ENCODE results near the gene MAP3K5.
"Not testable (repeated sequence)": the region's sequence is repeated elsewhere in the genome, so short reads cannot be mapped to it uniquely, and the experiment has no call there.

MAP3K5 gene

GRCh38 chr6:136792410-136793262, at the start of gene MAP3K5:
MAP3K5 (minus strand) TSS chr6:136792477; CDS start chr6:136792157, 320 bp downstream.
- DNase-seq, result peak; percentile 86

- DNase-seq, result no peak
Observed at GRCh38 chr6:136840276-136841001, 48.2 kb upstream of the MAP3K5 start.

- no peak for DNase-seq
Observed at GRCh38 chr6:136831873-136832562, 39.7 kb upstream of the MAP3K5 start.

GRCh38 chr6:136826216-136826615, 33.9 kb upstream of the MAP3K5 start:
- DNase-seq, result no peak

GRCh38 chr6:136823128-136823660, 30.9 kb upstream of the MAP3K5 start:
- DNase-seq, result no peak

GRCh38 chr6:136822376-136823127, 30.3 kb upstream of the MAP3K5 start, which contains the start of gene PEX7:
PEX7 (plus strand) TSS chr6:136822592; CDS start chr6:136822666, 74 bp downstream.
- peak; percentile 86 for DNase-seq

- peak; percentile 26 for DNase-seq
Observed at GRCh38 chr6:136822046-136822375, 29.7 kb upstream of the MAP3K5 start.

- DNase-seq, result no peak
Observed at GRCh38 chr6:136820561-136820960, 28.3 kb upstream of the MAP3K5 start.

GRCh38 chr6:136816656-136817055, 24.4 kb upstream of the MAP3K5 start:
- no peak for DNase-seq

- not testable (repeated sequence) for DNase-seq
Observed at GRCh38 chr6:136815608-136816007, 23.3 kb upstream of the MAP3K5 start.

GRCh38 chr6:136812174-136812573, 19.9 kb upstream of the MAP3K5 start:
- DNase-seq, result no peak

- peak; percentile 13 for DNase-seq
Observed at GRCh38 chr6:136811272-136811671, 19.0 kb upstream of the MAP3K5 start.

GRCh38 chr6:136809091-136809860, 17.0 kb upstream of the MAP3K5 start:
- DNase-seq, result no peak

GRCh38 chr6:136803608-136804007, 11.3 kb upstream of the MAP3K5 start:
- DNase-seq, result no peak

GRCh38 chr6:136801581-136801980, 9.3 kb upstream of the MAP3K5 start:
- DNase-seq, result no peak

- no peak for DNase-seq
Observed at GRCh38 chr6:136798044-136798443, 5.8 kb upstream of the MAP3K5 start.

GRCh38 chr6:136795996-136796395, 3.7 kb upstream of the MAP3K5 start:
- no peak for DNase-seq

GRCh38 chr6:136795386-136795785, 3.1 kb upstream of the MAP3K5 start:
- DNase-seq, result no peak

GRCh38 chr6:136793363-136793762, 1.1 kb upstream of the MAP3K5 start:
- no peak for DNase-seq

GRCh38 chr6:136792095-136792409, 225 bp downstream of the MAP3K5 start:
- no peak for DNase-seq

- DNase-seq, result peak; percentile 40
Observed at GRCh38 chr6:136791296-136792094, 782 bp downstream of the MAP3K5 start.
